SK-N-SH (cell line): ENCODE measurements around the gene DNAJC9. TPM values are rescaled to one million over a fixed set of nuclear protein-coding genes. Genes with fewer than 3 reads are reported as not detected.

ENCODE experiments used
- CTCF ChIA-PET: fragments of 300-600, 350-600 bp; formaldehyde crosslinking; extraction: SDS; loops from one replicate; lab custom pipeline; 2021; lab: Yijun Ruan, JAX
- POLR2A ChIA-PET: fragments of 350-600 bp; sonication (Branson Sonifier 250); formaldehyde crosslinking; extraction: SDS; loops from one replicate; lab custom pipeline; 2020; ENCODE audit warnings: antibody characterized with exemption, inconsistent platforms; lab: Yijun Ruan, JAX
- DNase-seq: peaks from one replicate; pipeline ENCODE4 v3.0.0; 2012
- H2AFZ ChIP-seq: fragments of 200-600 bp; sonication (generic); 2 replicates; pipeline ENCODE4 v1.8.1; 2016; ENCODE audit warnings: antibody characterized with exemption, mild to moderate bottlenecking, low read depth
- H3F3A ChIP-seq: fragments of 200-600 bp; sonication (generic); replicated peaks from 2 replicates; pipeline ENCODE3; 2016; ENCODE audit warnings: antibody characterized with exemption, mild to moderate bottlenecking; ENCODE audit not compliant: insufficient read depth
- H3K27ac ChIP-seq, 2 experiments: fragments of 200-500 bp in 1 of 2; fragments of 200-600 bp in 1 of 2; sonication (Bioruptor generic) in 1 of 2; sonication (generic), shearing (Covaris generic) in 1 of 2; 2 replicates each; pipeline versions ENCODE4 v1.5.1 to v1.6.1; 2014 to 2016; ENCODE audit warnings: low read depth in 2 of 2, inconsistent platforms in 1 of 2, low read length in 1 of 2, mild to moderate bottlenecking in 1 of 2, mixed read lengths in 1 of 2
- H3K27me3 ChIP-seq: fragments of 200-600 bp; sonication (generic), shearing (Covaris generic); 2 replicates; pipeline ENCODE4 v1.6.1; 2016; ENCODE audit warnings: mixed run types; ENCODE audit not compliant: insufficient read depth
- H3K36me3 ChIP-seq, 2 experiments: fragments of 200-500 bp in 1 of 2; fragments of 200-600 bp in 1 of 2; sonication (Bioruptor generic) in 1 of 2; sonication (generic) in 1 of 2; replicated peaks in 1 of 2; 2 replicates each; pipeline versions ENCODE3 to v1.5.1; 2014 to 2016; ENCODE audit warnings: low read length in 1 of 2, mild to moderate bottlenecking in 1 of 2; ENCODE audit not compliant: insufficient read depth in 2 of 2, control insufficient read depth in 1 of 2
- H3K4me1 ChIP-seq, 2 experiments: fragments of 200-500 bp in 1 of 2; fragments of 200-600 bp in 1 of 2; sonication (Bioruptor generic) in 1 of 2; sonication (generic), shearing (Covaris generic) in 1 of 2; 2 replicates each; pipeline versions ENCODE4 v1.5.1 to v1.6.1; 2014 to 2016; ENCODE audit warnings: low read depth in 1 of 2, low read length in 1 of 2, mixed run types in 1 of 2; ENCODE audit not compliant: insufficient read depth in 2 of 2, control insufficient read depth in 1 of 2
- H3K4me2 ChIP-seq: fragments of 200-600 bp; sonication (generic), shearing (Covaris generic); 2 replicates; pipeline ENCODE4 v1.6.1; 2017; ENCODE audit warnings: mixed run types
- H3K4me3 ChIP-seq, 2 experiments: fragments of 200-500 bp in 1 of 2; fragments of 200-600 bp in 1 of 2; sonication (Bioruptor generic) in 1 of 2; sonication (generic), shearing (Covaris generic) in 1 of 2; 2 replicates each; pipeline versions ENCODE4 v1.5.1 to v1.8.1; 2014 to 2016; ENCODE audit warnings: low read depth in 2 of 2, inconsistent platforms in 1 of 2, low read length in 1 of 2, mild to moderate bottlenecking in 1 of 2, mixed read lengths in 1 of 2, moderate library complexity in 1 of 2
- H3K79me2 ChIP-seq: fragments of 200-600 bp; sonication (generic); 2 replicates; pipeline ENCODE4 v1.8.1; 2017; ENCODE audit warnings: mild to moderate bottlenecking; ENCODE audit not compliant: insufficient read depth
- H3K9ac ChIP-seq: fragments of 200-600 bp; sonication (generic); 2 replicates; pipeline ENCODE4 v1.6.1; 2017; ENCODE audit warnings: mixed run types
- H3K9me2 ChIP-seq: fragments of 200-600 bp; sonication (generic); 2 replicates; pipeline ENCODE4 v1.6.1; 2017; ENCODE audit warnings: mixed run types
- H3K9me3 ChIP-seq: fragments of 200-600 bp; sonication (generic); 2 replicates; pipeline ENCODE4 v1.6.1; 2017; ENCODE audit warnings: mixed run types, mild to moderate bottlenecking, moderate library complexity
- H4K20me1 ChIP-seq: fragments of 200-600 bp; sonication (generic); 2 replicates; pipeline ENCODE4 v1.6.1; 2017; ENCODE audit warnings: mild to moderate bottlenecking, mixed run types; ENCODE audit not compliant: insufficient read depth
- ELF1 ChIP-seq: IDR thresholded peaks from 2 replicates; pipeline ENCODE4 v1.4.0; 2012
- FOSL2 ChIP-seq: IDR thresholded peaks from 2 replicates; pipeline ENCODE4 v1.4.0; 2012; ENCODE audit warnings: low read depth, mild to moderate bottlenecking, moderate library complexity, borderline replicate concordance
- FOXJ3 ChIP-seq: sonication (generic); formaldehyde crosslinking; IDR thresholded peaks from 2 replicates; pipeline ENCODE4 v1.5.1; 2020; ENCODE audit warnings: mild to moderate bottlenecking, missing genetic modification reagents
- GABPA ChIP-seq: IDR thresholded peaks from 2 replicates; pipeline ENCODE4 v1.4.0; 2012; ENCODE audit warnings: low read depth, mild to moderate bottlenecking
- MEF2A ChIP-seq: IDR thresholded peaks from 2 replicates; pipeline ENCODE4 v1.4.0; 2012; ENCODE audit warnings: low read depth, borderline replicate concordance
- MXI1 ChIP-seq: IDR thresholded peaks from 2 replicates; pipeline ENCODE4 v1.6.1; 2012; ENCODE audit warnings: mild to moderate bottlenecking, low read depth, low read length, improper control_type of control experiment
- RAD21 ChIP-seq: IDR thresholded peaks from 2 replicates; pipeline ENCODE4 v1.6.1; 2012; ENCODE audit warnings: mild to moderate bottlenecking, low read length
- RFX5 ChIP-seq: IDR thresholded peaks from 2 replicates; pipeline ENCODE4 v1.6.1; 2012; ENCODE audit warnings: mild to moderate bottlenecking, improper control_type of control experiment, low read length
- RXRA ChIP-seq: IDR thresholded peaks from 2 replicates; pipeline ENCODE4 v1.4.0; 2012; ENCODE audit warnings: low read depth, mild to moderate bottlenecking, borderline replicate concordance
- SIN3A ChIP-seq: IDR thresholded peaks from 2 replicates; pipeline ENCODE4 v1.6.1; 2012; ENCODE audit warnings: low read depth, mild to moderate bottlenecking, low read length, moderate library complexity, borderline replicate concordance
- SMC3 ChIP-seq: IDR thresholded peaks from 2 replicates; pipeline ENCODE4 v1.6.1; 2012; ENCODE audit warnings: low read depth, low read length, improper control_type of control experiment
- TAF1 ChIP-seq: IDR thresholded peaks from 2 replicates; pipeline ENCODE4 v1.6.1; 2012; ENCODE audit warnings: low read depth, mild to moderate bottlenecking, low read length, moderate library complexity, borderline replicate concordance
- USF1 ChIP-seq: IDR thresholded peaks from 2 replicates; pipeline ENCODE4 v1.4.0; 2012; ENCODE audit warnings: low read depth, borderline replicate concordance
- USF2 ChIP-seq: fragments of 150-350 bp; IDR thresholded peaks from 2 replicates; pipeline ENCODE4 v1.6.1; 2017; ENCODE audit warnings: antibody characterized with exemption, low read length, low read depth, borderline replicate concordance
- ZBTB33 ChIP-seq: IDR thresholded peaks from 2 replicates; pipeline ENCODE4 v1.4.0; 2012; ENCODE audit warnings: low read depth, borderline replicate concordance
- WGBS: methylation state at CpG from one replicate; pipeline ENCODE4 v1.1.6; 2017; ENCODE audit warnings: low lambda C conversion rate; 5-methylcytosine and 5-hydroxymethylcytosine counted together
- polyA plus RNA-seq, 3 experiments: library from polyadenylated mRNA; depleted of rRNA; stranded (reverse); fragments of >200 nt; gene quantifications; 2 replicates each; pipeline ENCODE4 v1.2.3, GENCODE V29; 2012

The DNAJC9 gene
- polyA plus RNA-seq, 1 of the 3 experiments (the other 2 are of a cell fraction), result 23.9 TPM

DNA sequence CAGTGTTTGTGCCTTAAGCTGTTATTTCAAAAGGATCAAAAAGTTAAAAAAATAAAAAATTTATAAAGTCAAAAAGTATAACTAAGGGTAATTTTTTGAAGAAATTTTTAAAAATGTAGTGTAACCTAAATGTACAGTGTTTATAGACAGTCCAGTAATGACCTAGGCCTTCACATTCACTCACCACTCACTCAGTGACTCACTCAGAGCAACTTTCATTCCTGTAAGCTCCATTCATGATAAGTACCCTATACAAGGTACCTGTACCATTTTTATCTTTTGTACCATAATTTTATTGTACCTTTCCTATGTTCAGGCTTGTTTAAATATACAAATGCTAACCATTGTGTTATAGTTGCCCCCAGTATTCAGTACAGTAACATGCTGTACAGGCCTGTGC is 21.5 kb downstream of the DNAJC9 start:
- H3K9me3 ChIP-seq, result no peaks in the 10 kb centered on the region
- no peaks in the 10 kb centered on the region for H3K27me3 ChIP-seq
- POLR2A ChIA-PET, result no interaction called here
- no peaks in the 10 kb centered on the region for H3F3A ChIP-seq
- no peak overlapping the region for H2AFZ ChIP-seq
- peaks cover 27 to 31% of the 10 kb centered on the region in 2 experiments for H3K36me3 ChIP-seq
- H3K27ac ChIP-seq, result no peak overlapping the region
- DNase-seq, result no peak
- H3K4me1 ChIP-seq, result no peaks in the 10 kb centered on the region
- no peak for TF ChIP-seq MXI1
- no peak for TF ChIP-seq SIN3A
- no peak for TF ChIP-seq SMC3
- TF ChIP-seq FOXJ3 (CRISPR knock-in tag), result no peak
- H3K4me3 ChIP-seq, result no peak overlapping the region
- no peaks in the 10 kb centered on the region for H3K9me2 ChIP-seq
- no peak overlapping the region for H3K9ac ChIP-seq
- no peak overlapping the region for H3K4me2 ChIP-seq
- CTCF ChIA-PET, result interaction anchor here (0.7 to 1.0 kb wide), 2 partner anchors 22 to 43 kb away, joined by 3 to 4 read pairs; no protein-coding TSS in a partner anchor
- no peaks in the 10 kb centered on the region for H4K20me1 ChIP-seq
- H3K79me2 ChIP-seq, result no peaks in the 10 kb centered on the region

DNA sequence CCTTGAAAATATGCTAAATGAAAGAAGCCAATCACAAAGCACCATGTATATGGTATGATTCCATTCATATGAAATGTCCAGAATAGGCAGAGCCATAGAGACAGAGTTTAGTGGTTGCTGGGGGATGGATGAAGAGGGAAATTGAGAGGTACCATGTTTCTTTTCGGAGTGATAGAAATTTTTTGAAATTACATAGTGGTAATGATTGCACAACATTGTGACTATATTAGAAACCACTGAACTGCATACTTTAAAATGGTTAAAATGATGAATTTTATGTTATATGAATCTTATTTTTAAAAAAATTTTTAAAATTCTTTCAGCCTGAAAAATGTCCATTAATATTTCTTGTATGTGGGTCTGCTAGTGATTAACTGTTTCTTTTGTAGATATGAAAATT is 26.1 kb downstream of the DNAJC9 start:
- 93% methylated on average over 1 of the region's 1 CpG for WGBS
- H3K4me1 ChIP-seq, result no peaks in the 10 kb centered on the region
- H3K9ac ChIP-seq, result no peak overlapping the region
- ChIA-PET POLR2A (no interaction called here), CTCF (no interaction called here)
- no peaks in the 10 kb centered on the region for H3K9me3 ChIP-seq
- no peaks in the 10 kb centered on the region for H3K27me3 ChIP-seq
- H3K27ac ChIP-seq, result no peak overlapping the region
- no peak for TF ChIP-seq GABPA
- no peak for TF ChIP-seq RXRA
- no peak for TF ChIP-seq ELF1
- no peak for TF ChIP-seq ZBTB33
- no peak for TF ChIP-seq USF2
- TF ChIP-seq MEF2A, result no peak
- TF ChIP-seq USF1, result no peak
- TF ChIP-seq FOSL2, result no peak
- TF ChIP-seq TAF1, result no peak
- no peak for TF ChIP-seq RFX5
- no peak for TF ChIP-seq RAD21
- no peaks in the 10 kb centered on the region for H3K79me2 ChIP-seq
- H3K4me2 ChIP-seq, result no peak overlapping the region
- peaks cover 38 to 51% of the 10 kb centered on the region in 2 experiments for H3K36me3 ChIP-seq
- no peaks in the 10 kb centered on the region for H4K20me1 ChIP-seq
- no peak overlapping the region for H3K4me3 ChIP-seq
- H3K9me2 ChIP-seq, result no peaks in the 10 kb centered on the region
- H3F3A ChIP-seq, result no peaks in the 10 kb centered on the region
- no peak overlapping the region for H2AFZ ChIP-seq
- DNase-seq, result no peak
